ENCODE data around the gene TTLL5. TPM values are rescaled to one million over a fixed set of nuclear protein-coding genes. Genes with fewer than 3 reads are reported as not detected.
"Not testable (repeated sequence)": the region's sequence is repeated elsewhere in the genome, so short reads cannot be mapped to it uniquely, and the experiment has no call there.

The TTLL5 gene
- total RNA-seq, 2 donors from 2014 or later, result 26.5 to 37.3 TPM

- DNase-seq, result no peak
- H3K9ac ChIP-seq (ENCODE audit: low read depth in 2 of 2, low read length in 2 of 2), result no peak overlapping the region
- no peaks in the 10 kb centered on the region for H3K9me3 ChIP-seq
- no peaks in the 10 kb centered on the region for H3K4me1 ChIP-seq
- intact Hi-C loops (cut with DNase I), result no loop called here
- no peak overlapping the region for H3K27ac ChIP-seq
- H3K27me3 ChIP-seq, result no peaks in the 10 kb centered on the region
- H3K36me3 ChIP-seq, result no peaks in the 10 kb centered on the region
- H3K4me3 ChIP-seq, result no peak overlapping the region
- TF ChIP-seq CTCF (IDR thresholded peaks at IDR 0.05), result no peak
Measured at GRCh38 chr14:75845136-75845804, 184.2 kb downstream of the TTLL5 start.

GRCh38 chr14:75846694-75847093 lies 185.6 kb downstream of the TTLL5 start:
- H3K36me3 ChIP-seq; H3K4me1 ChIP-seq; H3K9ac ChIP-seq (ENCODE audit: low read depth in 2 of 2, low read length in 2 of 2); H3K27ac ChIP-seq; H3K9me3 ChIP-seq; DNase-seq; intact Hi-C loops (cut with DNase I); H3K4me3 ChIP-seq; H3K27me3 ChIP-seq: not testable (repeated sequence)

- intact Hi-C loops (cut with DNase I), result no loop called here
- TF ChIP-seq CTCF (IDR thresholded peaks at IDR 0.05), result no peak
- Histone ChIP-seq H3K36me3 (no peaks in the 10 kb centered on the region), H3K27me3 (no peaks in the 10 kb centered on the region), H3K27ac (no peak overlapping the region), H3K9ac (ENCODE audit: low read depth in 2 of 2, low read length in 2 of 2) (no peak overlapping the region), H3K4me3 (no peak overlapping the region), H3K4me1 (no peaks in the 10 kb centered on the region), H3K9me3 (no peaks in the 10 kb centered on the region)
- no peak for DNase-seq
Measured at GRCh38 chr14:75847584-75847983, 186.5 kb downstream of the TTLL5 start.

- no peaks in the 10 kb centered on the region for H3K27me3 ChIP-seq
- no peaks in the 10 kb centered on the region for H3K36me3 ChIP-seq
- H3K9ac ChIP-seq (ENCODE audit: low read depth in 2 of 2, low read length in 2 of 2), result no peak overlapping the region
- DNase-seq, result no peak
- no peak overlapping the region for H3K27ac ChIP-seq
- H3K4me1 ChIP-seq, result no peaks in the 10 kb centered on the region
- TF ChIP-seq CTCF (IDR thresholded peaks at IDR 0.05), result no peak
- no peak overlapping the region for H3K4me3 ChIP-seq
- intact Hi-C loops (cut with DNase I), result no loop called here
- H3K9me3 ChIP-seq, result no peaks in the 10 kb centered on the region
Measured at GRCh38 chr14:75848167-75848913, 187.3 kb downstream of the TTLL5 start.

- Histone ChIP-seq H3K27me3 (no peaks in the 10 kb centered on the region), H3K4me3 (no peak overlapping the region), H3K9me3 (no peaks in the 10 kb centered on the region), H3K27ac (no peak overlapping the region), H3K9ac (ENCODE audit: low read depth in 2 of 2, low read length in 2 of 2) (no peak overlapping the region), H3K4me1 (no peaks in the 10 kb centered on the region), H3K36me3 (no peaks in the 10 kb centered on the region)
- intact Hi-C loops (cut with DNase I), result no loop called here
- TF ChIP-seq CTCF (IDR thresholded peaks at IDR 0.05), result no peak
- DNase-seq, result no peak
Measured at GRCh38 chr14:75849300-75849895, 188.4 kb downstream of the TTLL5 start.

GRCh38 chr14:75851574-75851866 lies 190.5 kb downstream of the TTLL5 start:
- Histone ChIP-seq H3K4me3 (no peak overlapping the region), H3K4me1 (no peaks in the 10 kb centered on the region), H3K27ac (no peak overlapping the region), H3K9ac (ENCODE audit: low read depth in 2 of 2, low read length in 2 of 2) (no peak overlapping the region), H3K9me3 (no peaks in the 10 kb centered on the region), H3K36me3 (no peaks in the 10 kb centered on the region), H3K27me3 (no peaks in the 10 kb centered on the region)
- no peak for TF ChIP-seq CTCF (IDR thresholded peaks at IDR 0.05)
- intact Hi-C loops (cut with DNase I), result no loop called here
- no peak for DNase-seq
